Fibroblast of skin of right quadriceps (primary cell): ENCODE data around the gene ZNF598.

Experiments used
- DNase-seq: peaks from one replicate; pipeline ENCODE4 v3.0.0-alpha.2; 2013

ZNF598 gene

DNA sequence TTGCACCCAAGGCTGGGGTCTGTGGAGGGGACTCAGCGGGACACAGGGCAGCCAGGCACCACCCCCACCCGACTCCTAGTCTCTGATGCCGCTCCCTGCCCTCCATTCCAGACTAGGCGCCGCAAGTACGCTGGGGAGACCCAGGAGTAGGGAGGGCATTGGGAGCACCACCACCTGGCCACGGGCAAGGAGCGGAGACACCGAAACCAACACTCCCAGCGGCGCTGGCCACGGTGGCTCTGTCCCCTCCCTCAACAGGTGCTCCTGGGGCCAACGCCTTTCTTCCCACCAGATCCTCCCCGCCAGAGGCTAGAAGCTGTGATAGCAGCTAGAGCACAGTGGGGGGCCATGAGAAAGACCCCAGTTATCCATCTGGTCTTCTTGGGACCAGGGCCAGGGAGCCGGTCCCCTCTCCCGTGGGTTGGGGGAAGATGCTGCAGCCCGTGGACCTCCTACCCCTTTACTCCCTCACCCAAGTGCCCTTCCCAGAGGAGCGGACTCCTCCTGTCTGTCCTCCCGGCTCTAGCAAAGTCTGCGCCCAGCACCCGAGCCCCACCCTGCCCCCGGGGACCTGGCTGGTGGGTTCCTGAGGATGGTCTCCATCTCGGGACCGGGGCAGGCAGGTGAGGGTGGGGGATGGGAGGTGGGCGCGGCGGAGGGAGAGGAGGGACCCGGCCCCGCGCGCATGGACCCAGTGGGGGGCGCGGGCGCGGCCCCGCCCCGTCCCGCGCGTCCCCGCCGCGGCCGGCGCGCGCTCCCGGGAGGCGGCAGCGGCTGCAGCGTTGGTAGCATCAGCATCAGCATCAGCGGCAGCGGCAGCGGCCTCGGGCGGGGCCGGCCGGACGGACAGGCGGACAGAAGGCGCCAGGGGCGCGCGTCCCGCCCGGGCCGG is 20.2 kb downstream of the ZNF598 start, which contains the start of gene SYNGR3:
Gene SYNGR3, plus strand, starts transcription at position 762 of the 892 bp plus-strand sequence. CDS start 133 bp downstream, outside the sequence.
- DNase-seq, result no peak

DNA sequence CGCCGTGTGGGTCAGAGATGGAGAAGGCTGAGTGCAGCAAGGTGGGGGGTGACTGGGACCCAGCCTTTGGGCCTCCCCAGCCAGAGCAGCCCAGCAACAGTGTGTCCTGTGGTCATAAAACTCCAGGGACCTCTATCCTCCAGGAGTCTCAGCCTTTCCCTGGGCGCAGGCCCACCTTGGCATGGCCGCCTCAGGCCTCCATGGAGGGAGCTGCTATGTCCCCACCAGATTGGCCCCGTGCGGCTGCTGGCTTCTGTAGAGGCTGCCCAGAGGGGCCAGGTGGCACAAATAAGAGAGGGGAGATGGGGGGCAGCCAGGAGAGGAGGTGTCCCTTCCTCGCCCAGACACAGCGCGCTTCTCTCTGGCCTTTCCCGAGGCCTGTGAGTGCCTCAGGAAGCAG is 22.4 kb downstream of the ZNF598 start:
- DNase-seq, result no peak

DNA sequence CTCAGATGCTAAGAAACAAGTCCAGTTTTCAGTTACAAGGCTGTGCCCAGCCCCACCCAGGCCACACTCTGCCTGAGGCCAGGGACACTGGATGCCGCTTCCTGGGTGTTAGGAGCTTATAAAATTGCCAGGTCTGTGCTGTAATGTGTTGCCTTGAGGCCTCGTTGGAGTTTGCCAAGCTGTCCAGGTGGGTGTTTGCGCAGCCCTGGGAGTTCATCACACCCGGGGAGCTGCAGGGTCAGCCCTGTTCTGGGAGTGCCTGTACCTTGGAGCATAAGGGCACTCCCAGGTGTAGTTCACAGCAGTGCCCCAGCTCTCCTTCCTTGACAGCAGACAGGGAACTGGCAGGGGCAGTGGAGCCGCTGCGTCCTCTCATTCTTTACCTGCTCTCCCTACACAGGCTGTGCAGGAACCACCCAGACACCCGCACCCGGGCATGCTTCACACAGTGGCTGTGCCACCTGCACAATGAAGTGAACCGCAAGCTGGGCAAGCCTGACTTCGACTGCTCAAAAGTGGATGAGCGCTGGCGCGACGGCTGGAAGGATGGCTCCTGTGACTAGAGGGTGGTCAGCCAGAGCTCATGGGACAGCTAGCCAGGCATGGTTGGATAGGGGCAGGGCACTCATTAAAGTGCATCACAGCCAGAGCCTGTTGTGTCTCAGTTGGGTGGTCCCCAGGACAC is 24.0 kb downstream of the ZNF598 start:
- no peak for DNase-seq

DNA sequence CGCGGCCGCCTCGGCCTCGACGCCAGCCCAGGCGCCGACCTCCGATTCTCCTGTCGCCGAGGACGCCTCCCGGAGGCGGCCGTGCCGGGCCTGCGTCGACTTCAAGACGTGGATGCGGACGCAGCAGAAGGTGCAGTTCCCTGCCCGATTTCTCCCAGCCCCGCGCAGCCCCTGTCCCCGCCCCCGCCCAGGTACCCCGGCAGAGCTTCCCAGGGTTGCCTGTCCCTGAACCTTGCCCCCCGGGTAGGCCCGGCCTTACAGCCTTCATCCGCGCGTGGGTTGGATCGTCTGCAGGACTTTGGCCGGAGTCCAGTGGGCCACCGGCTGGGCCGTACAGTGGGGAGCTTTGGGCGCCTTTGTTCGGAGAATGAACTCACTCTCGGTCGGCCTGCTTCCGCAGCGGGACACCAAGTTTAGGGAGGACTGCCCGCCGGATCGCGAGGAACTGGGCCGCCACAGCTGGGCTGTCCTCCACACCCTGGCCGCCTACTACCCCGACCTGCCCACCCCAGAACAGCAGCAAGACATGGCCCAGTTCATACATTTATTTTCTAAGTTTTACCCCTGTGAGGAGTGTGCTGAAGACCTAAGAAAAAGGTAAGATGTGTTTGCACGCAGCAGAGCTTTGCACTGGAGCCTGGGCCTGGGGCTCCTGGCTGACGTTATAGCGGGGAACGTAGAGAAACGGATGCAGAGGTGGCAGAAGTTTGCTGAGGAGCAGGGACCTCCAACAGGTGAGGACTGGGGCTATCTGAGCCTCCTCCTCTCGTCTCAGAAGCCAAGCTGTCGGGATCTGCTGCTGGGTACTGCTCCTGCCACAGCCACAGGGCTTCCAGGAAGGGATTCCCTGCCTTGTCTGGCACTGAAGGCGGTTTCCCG is 25.0 kb downstream of the ZNF598 start:
- no peak for DNase-seq

DNA sequence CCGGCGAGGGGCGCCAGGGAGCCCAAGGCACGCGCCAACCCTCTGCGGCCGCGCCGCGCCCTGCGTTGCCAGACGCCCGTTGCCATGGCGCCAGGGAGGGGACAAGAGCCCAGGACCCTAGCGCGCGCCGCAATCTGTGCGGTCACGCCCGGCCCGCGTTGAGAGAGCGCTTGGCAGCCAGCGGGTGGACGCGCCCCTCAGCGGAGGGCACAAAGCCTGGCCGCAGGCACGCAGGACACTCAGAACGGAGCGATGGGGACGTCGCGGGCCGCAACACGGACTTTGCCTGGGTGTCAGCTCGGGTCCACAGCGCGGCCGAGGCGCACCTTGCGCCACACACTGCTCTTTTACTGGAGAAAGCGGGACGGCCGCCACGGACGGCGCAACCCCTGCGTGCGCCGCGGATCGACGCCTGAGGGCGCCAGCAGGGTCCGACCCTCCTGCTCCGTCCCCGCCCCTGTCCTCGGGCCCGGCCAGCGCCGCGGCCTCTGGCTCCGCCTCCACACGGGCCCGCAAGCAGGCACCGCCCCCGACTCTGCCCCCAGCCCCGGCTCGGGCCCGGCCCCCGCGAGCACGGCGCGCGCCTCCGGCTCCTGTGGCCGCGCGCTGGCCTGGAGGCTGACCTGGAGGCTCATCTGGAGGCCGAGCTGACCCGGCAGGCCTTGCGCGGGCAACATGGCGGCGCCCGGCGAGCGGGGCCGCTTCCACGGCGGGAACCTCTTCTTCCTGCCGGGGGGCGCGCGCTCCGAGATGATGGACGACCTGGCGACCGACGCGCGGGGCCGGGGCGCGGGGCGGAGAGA is 25.9 kb downstream of the ZNF598 start, which contains the start of gene GFER:
Gene GFER, plus strand, starts transcription at position 650 of the 803 bp plus-strand sequence. Its CDS starts 26 bp downstream, at position 676.
- DNase-seq, result peak; percentile 91

DNA sequence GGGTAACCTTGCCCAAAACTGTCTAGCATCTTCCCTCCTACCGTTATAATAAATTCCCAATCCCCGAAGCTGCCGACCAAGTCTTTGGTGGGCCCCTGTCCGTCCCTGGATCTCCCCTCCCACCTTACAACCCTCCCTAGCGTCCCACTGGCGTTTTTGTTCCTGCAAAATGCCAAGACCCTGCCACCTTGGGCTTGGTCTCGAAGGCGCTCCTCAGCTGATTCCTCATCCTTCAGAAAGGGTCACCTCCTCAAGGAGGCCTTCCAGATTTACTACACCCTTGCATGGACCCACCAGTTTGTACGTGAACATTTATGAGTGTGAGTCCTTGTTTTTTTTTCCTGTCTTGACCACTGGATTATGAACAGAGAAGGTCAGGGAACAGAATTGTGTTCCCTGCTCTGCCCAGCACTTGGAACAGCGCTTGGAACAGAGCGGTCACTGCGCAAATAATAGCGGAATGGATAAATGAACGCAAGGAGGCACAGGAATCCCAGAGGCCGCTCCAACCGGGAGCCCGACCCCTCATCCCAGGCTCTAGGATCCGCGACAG is 26.6 kb downstream of the ZNF598 start:
- DNase-seq, result no peak

DNA sequence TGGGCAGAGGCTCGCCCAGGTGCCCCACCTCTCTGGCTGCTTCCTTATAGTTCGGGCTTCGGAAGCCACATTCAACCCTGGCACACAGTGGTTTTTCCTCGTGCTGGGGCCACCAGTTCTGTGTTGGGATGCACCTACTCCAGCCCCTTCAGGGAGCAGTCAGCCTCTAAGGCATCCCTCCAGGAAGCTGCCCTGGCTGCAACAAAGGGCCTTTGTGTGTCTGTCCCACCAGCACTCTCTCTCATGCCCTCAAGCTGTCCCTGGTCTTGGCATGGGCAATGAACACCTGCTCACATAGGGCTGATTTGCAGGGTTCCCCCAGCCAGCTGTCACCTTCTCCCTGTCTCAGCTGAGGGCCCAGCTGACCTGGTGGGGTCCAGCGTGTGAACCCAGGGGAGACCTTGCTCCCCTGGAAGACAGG is 27.6 kb downstream of the ZNF598 start:
- DNase-seq, result no peak

DNA sequence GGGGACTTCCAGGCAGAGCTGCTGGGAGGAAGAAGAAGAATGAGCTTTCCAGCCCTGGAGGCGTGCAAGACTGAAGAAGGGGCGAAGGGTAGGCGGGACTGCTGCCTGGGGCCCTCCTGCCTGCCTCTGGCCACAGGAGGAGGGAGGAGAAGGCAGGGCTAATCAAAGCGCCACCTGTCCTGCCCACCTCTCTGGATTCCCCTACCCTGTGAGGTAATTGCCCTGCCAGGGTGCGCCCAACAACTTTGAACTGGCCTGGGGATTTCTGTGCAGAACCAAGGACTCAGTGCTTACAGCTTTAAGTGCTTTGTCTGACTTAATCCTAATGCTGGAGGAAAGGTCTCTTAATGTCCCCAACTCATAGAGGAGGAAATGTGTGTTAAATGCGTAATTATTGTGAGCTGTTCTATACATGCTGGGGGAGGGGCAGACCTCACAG is 28.2 kb downstream of the ZNF598 start, which contains the start of gene NOXO1:
Gene NOXO1, minus strand, starts transcription at position 72 of the 439 bp plus-strand sequence. CDS start 290 bp downstream, outside the sequence.
- no peak for DNase-seq

DNA sequence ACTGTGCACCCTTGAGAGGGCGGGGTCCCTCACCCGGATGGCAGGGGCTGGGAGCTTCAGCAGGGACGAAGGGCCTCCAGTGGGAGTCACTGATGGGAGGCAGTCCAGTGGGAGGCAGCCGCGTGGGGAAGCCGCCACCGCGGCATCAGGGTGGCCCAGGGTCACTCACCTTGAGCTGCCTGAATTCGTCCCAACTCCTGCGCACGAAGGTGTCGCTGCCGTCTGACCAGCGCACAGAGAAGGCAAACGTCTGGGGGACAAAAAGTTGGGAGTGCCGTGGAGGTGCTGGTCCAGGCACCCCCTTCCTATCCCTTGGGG is 28.9 kb downstream of the ZNF598 start:
- no peak for DNase-seq

DNA sequence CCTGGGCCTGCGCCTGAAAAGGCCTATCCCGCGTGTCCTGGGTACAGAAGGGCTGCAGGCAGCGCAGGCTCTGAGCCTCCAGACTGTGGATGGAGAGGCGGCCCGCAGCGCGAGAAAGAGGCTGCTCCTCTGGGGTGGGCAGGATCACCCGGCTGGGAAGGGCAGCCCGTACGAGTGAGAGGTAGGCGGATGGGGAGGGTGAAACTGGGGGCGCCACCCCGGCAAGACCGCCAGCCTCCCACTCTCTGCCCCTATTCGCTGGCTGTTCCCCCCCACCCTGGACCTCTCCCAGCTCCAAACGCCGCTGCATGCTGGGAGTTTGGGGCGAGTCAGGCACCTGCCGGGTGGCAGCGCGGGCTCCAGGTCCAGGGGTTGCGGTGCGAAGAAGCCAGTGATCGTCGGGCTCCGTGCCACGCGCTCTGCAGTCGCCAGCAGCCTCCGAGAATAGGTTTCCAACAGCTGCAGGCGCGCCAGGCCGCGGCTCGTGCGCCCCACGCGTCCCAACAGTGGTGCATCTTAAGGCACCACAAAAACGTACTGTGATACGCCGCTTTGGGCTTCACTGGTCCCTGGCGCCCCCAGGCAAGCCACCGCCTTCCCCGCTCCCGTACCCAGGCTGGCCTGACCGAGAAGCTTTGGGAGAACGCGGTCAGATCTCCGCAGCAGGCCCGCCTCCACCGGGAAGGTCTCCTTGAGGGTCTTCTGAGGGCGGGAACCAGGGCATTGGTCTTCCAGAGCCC is 29.4 kb downstream of the ZNF598 start:
- DNase-seq, result no peak

DNA sequence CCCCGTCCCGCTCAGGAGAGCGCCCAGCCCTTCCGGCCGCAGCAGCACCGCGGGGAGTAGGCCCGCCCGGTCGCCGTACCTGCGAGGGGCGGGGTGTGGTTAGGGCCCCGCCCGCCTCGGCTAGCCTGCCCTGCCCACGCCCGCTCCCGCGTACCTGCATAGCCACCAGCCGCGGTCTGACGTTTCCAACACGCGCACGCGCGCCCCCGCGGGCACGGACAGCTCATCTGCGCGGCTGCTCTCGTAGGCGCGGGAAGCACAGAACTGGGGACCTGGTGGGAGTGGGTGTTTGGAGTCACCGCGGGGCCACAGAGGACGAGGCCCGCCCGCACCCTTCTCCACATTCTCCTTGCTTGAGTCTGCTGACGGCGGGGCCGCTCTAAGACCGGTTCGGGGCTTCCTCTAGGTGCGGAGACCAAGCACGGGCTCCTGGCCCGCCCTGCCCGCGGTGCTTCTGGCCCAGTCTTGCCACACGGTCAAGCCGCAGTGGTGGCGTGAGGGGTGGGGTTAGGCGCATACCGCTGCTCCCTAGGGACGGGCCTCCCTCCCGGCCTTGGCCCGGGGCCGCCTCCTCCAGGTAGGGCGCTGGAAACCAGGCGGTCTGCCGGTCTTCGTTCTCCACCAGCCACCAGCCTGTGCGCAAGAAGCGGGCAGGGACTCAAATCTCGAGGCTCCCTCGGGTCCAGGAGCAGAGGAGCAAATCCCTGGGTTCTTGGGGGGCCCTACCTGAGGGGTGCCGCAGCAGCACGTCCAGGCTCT is 30.2 kb downstream of the ZNF598 start:
- no peak for DNase-seq

DNA sequence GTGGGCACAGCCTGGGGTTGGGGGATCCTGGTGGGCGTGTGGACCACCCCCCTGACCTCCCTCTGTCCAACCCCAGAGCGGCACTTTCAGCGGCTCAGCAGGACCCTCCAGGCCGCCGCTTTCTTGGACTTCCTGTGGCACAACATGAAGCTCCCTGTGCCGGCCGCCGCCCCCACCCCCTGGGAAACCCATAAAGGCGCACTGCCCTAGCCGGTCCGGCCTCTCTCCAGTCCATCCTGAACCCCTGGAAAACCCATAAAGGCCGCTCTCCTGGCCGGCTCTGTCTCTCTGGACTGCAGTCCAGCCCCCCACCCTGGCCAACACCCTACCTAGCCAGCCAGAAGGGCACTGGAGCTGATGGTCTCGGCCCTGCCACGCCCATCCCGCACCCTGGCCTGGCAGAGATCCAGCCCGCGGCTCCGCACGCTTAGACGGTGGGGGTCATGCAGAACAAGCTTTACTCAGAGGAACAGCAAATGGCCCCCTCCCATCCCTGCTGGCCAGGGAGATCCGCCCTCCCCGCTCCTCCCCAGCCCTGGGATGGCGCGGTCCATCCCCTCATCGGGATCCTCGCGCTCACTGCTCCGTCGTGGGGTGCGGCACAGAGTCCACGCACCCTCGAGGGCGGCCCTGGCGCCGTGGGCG is 31.0 kb downstream of the ZNF598 start:
- no peak for DNase-seq

DNA sequence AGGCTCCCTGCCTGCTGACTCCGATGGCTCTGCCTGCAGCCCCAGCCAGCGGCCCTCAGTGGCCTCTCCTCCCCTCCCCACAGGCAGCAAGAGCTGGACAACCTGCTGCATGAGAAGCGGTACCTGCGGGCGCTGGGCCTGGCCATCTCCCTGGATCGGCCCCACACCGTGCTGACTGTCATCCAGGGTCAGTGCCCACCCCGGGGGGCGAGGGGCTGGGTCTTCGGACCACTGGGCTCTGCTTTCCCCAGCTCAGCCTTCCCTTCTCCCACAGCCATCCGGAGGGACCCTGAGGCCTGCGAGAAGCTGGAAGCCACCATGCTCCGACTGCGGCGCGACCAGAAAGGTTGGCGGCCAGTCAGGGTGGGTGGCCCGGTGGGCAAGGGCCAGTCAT is 31.7 kb downstream of the ZNF598 start:
- DNase-seq, result no peak

DNA sequence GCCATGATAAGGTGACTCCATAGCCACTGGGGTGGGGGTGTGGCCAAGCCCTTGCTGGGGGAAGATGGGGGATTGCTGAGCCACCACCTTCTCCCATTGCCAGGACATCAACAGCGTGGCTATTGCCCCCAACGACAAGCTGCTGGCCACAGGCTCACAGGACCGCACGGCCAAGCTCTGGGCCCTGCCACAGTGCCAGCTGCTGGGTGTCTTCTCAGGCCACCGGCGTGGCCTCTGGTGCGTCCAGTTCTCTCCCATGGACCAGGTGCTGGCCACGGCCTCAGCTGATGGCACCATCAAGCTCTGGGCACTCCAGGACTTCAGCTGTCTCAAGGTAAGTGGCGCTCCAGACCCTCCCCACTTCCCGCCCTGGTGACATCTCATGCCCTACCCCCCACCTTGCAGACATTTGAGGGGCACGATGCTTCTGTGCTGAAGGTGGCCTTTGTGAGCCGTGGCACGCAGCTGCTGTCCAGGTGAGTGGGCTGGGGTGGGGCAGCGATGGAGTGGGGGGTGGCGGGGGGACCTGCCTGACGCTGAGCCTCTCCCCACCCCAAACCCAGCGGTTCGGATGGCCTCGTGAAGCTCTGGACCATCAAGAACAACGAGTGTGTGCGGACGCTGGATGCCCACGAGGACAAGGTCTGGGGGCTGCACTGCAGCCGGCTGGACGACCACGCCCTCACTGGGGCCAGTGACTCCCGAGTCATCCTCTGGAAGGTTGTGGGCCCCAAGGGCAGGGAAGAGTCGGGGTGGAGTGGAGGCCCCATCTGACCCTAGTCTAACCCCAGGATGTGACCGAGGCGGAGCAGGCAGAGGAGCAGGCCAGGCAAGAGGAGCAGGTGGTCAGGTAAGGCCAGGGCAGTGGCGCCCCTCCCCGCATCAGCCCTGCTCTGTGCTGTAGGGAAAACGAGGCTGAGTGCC is 32.4 kb downstream of the ZNF598 start:
- DNase-seq, result no peak

DNA sequence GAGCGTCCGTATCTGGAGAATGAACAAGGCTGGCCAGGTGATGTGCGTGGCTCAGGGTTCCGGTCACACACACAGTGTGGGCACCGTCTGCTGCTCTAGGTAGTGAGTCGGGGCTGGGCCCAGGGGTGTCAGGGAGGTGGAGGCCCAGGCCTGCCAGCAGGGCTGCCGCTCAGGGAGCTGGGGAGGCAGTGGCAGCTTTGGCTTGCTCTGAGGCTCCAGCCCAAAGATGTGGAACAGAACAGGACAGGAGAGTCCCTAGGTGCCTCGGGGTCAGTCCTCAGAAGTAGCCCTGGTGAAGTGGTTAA is 33.5 kb downstream of the ZNF598 start:
- no peak for DNase-seq

DNA sequence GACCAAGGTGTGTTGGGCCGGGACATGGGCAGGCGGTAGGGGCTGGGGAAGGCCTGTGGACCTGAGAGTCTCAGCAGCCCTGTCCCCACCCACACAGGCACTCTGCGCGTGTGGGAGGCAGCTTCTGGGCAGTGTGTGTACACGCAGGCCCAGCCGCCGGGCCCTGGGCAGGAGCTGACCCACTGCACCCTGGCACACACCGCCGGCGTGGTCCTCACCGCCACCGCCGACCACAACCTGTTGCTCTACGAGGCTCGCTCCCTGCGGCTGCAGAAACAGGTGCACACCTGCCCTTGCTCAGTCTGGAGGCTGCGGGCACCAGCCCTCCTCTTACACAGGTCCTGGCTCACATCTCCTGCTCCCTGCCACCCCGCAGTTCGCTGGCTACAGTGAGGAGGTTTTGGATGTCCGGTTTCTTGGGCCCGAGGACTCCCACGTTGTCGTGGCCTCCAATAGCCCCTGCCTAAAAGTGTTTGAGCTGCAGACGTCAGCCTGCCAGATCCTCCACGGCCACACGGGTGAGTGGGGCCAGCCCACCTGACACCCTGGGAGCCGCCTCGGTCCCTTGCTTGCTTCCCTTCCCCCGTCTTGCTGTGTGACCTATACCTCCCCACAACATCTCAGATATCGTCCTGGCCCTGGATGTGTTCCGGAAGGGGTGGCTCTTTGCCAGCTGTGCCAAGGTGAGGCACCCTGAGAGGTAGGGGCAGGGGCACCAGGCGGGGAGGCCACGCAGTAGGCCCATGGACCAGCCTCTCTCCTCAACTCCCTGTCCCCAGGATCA is 34.0 kb downstream of the ZNF598 start:
- DNase-seq, result no peak

DNA sequence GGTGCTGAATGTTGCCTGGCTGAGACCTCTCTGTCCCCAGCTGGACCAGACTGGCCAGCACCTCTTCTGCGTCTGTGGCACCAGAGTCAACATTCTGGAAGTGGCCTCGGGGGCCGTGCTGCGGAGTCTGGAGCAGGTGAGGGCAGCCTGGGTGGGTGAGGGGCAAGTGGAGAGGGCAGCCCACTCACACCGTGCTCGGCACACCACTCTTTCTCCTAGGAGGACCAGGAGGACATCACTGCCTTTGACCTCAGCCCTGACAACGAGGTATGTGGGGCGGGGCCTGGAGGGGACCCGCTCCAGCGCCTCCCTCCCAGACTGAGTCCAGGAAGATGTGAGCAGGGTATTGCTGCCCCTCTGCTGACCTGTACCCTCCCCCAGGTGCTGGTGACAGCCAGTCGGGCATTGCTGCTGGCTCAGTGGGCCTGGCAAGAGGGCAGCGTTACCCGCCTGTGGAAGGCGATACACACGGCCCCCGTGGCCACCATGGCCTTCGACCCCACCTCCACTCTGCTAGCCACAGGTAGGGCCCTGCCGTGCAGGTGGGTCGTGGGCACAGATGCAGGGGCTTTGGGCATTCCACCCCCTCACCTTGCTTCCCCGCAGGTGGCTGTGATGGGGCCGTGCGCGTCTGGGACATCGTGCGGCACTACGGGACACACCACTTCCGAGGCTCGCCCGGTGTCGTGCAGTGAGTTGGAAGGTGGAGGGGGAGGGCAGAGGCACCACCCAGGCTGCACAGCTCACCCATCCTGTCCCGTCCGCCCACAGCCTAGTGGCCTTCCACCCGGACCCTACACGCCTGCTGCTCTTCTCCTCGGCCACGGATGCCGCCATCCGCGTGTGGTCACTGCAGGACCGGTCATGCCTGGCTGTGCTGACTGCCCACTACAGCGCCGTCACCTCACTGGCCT is 35.2 kb downstream of the ZNF598 start:
- no peak for DNase-seq
